Common myeloid progenitor, CD34-positive (primary cell): ENCODE data around the gene FBF1.

ENCODE experiments used
- CTCF ChIA-PET: fragments of 350-600 bp; sonication (Branson Sonifier 250); formaldehyde crosslinking; loops from one replicate; lab custom pipeline; 2021; ENCODE audit warnings: antibody characterized with exemption; lab: Charles Lee
- POLR2A ChIA-PET: fragments of 350-600 bp; sonication (Branson Sonifier 250); formaldehyde crosslinking; loops from one replicate; lab custom pipeline; 2021; ENCODE audit warnings: antibody characterized with exemption; lab: Charles Lee
- DNase-seq, 3 donors: peaks; one replicate each; pipeline versions ENCODE4 v3.0.0 to v3.0.0-alpha.2; 2013
- H3K27ac ChIP-seq, 2 experiments: 1 replicate in 1 of 2; 2 replicates in 1 of 2; pipeline ENCODE4 v1.7.0; 2013; ENCODE audit warnings: inconsistent platforms in 2 of 2, low read length in 2 of 2, mild to moderate bottlenecking in 2 of 2, low read depth in 1 of 2, moderate library complexity in 1 of 2; ENCODE audit not compliant: severe bottlenecking in 2 of 2, insufficient read depth in 1 of 2, poor library complexity in 1 of 2
- H3K27me3 ChIP-seq, 5 experiments: replicated peaks in 2 of 5; 1 replicate in 3 of 5; 2 replicates in 2 of 5; pipeline versions ENCODE4 v1.6.1 to v1.7.0; 2013; ENCODE audit warnings: low read length in 4 of 5, mild to moderate bottlenecking in 2 of 5, moderate library complexity in 2 of 5, inconsistent platforms in 1 of 5; ENCODE audit not compliant: insufficient read depth in 5 of 5, control insufficient read depth in 4 of 5
- H3K36me3 ChIP-seq, 4 experiments: 1 replicate in 2 of 4; 2 replicates in 2 of 4; pipeline versions ENCODE4 v1.6.1 to v1.7.0; 2013; ENCODE audit warnings: low read length in 3 of 4, control low read depth in 1 of 4, mild to moderate bottlenecking in 1 of 4; ENCODE audit not compliant: control insufficient read depth in 4 of 4, insufficient read depth in 4 of 4
- H3K4me1 ChIP-seq, 4 experiments: 1 replicate in 3 of 4; 2 replicates in 1 of 4; pipeline versions ENCODE4 v1.6.1 to v1.7.1; 2013; ENCODE audit warnings: low read length in 3 of 4, mild to moderate bottlenecking in 3 of 4, control low read depth in 1 of 4, inconsistent platforms in 1 of 4, moderate library complexity in 1 of 4; ENCODE audit not compliant: control insufficient read depth in 4 of 4, insufficient read depth in 4 of 4; ENCODE audit errors: control extremely low read depth in 1 of 4
- H3K4me3 ChIP-seq, 7 experiments: 1 replicate in 4 of 7; 2 replicates in 3 of 7; pipeline versions ENCODE4 v1.5.1 to v1.7.0; 2013; ENCODE audit warnings: mild to moderate bottlenecking in 7 of 7, low read length in 6 of 7, moderate library complexity in 6 of 7, inconsistent platforms in 2 of 7, low read depth in 2 of 7, control low read depth in 1 of 7; ENCODE audit not compliant: insufficient read depth in 4 of 7, control insufficient read depth in 1 of 7; ENCODE audit errors: extremely low read depth in 1 of 7
- H3K9me3 ChIP-seq, 5 experiments: 1 replicate in 4 of 5; 2 replicates in 1 of 5; pipeline versions ENCODE4 v1.6.1 to v1.7.1; 2013; ENCODE audit warnings: low read length in 4 of 5, mild to moderate bottlenecking in 2 of 5, inconsistent platforms in 1 of 5, low read depth in 1 of 5, moderate library complexity in 1 of 5; ENCODE audit not compliant: control insufficient read depth in 4 of 5, insufficient read depth in 2 of 5; ENCODE audit errors: control extremely low read depth in 1 of 5
- WGBS: methylation state at CpG from one replicate; pipeline ENCODE4 v1.1.5; 2013; ENCODE audit not compliant: insufficient coverage; 5-methylcytosine and 5-hydroxymethylcytosine counted together

The FBF1 gene

DNA sequence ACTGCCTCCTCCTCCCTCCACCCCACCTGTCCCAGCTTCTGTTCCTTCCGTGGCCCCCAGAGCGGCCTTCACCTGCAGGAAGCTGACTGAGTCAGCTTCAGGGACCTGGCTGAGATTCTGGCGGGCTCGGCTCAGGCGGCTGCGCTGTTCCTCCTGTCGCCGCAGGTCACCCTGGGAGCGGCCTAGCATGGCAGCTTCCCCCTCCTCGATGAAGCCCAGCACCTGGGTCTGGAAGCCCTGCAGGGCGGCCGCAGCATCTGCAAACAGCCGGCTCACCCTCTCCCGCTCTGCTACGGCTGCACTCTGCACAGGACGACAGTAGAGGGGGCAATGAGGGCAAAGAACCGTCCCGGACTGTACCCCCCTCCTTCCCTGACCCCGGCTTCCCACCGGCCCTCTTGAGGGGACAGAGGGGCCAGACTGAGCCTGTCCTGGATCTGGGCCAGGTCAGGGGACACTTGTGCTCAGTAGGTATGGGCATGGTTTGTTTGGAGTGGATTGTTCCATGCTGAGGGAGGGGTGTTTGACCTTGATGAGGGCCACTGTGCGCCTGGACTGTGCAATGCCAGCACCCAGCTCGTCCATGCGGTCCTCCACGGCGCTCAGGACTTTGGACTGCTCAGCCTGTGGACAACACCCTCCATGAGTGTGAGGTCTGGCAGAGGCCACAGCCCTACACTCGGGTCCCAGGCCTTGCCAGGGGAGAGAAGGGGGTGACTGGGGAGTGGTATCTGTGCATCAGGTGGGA is 64.5 kb downstream of the FBF1 start:
- Histone ChIP-seq H3K27me3 (no peaks in the 10 kb centered on the region), H3K27ac (no peak overlapping the region), H3K4me3 (peak overlapping the region in 5 of 7 experiments; percentile 15 to 83 (median 72)), H3K9me3 (no peaks in the 10 kb centered on the region), H3K4me1 (peaks cover 0 to 63% (median 53%) of the 10 kb centered on the region in 4 experiments), H3K36me3 (peaks cover 0 to 16% (median 7%) of the 10 kb centered on the region in 4 experiments)
- POLR2A ChIA-PET, result interaction anchor here (0.5 to 1.3 kb wide), 6 partner anchors 12 to 224 kb away, joined by 3 to 6 read pairs (median 3); partner anchors contain the start of genes UNK and WBP2
- CTCF ChIA-PET, result interaction anchor here (0.9 to 13.2 kb wide), 10 partner anchors 9 to 181 kb away, joined by 3 to 214 read pairs (median 6); partner anchors contain the start of genes GALK1, TRIM65, UNC13D and WBP2
- WGBS, result 19% methylated on average over 24 of the region's 26 CpGs
- DNase-seq, result peak; percentile 75 to 91 (median 86)

GRCh38 chr17:75875940-75876189 is 65.0 kb downstream of the FBF1 start:
- Histone ChIP-seq H3K36me3 (peaks cover 0 to 16% (median 7%) of the 10 kb centered on the region in 4 experiments), H3K4me1 (peaks cover 0 to 63% (median 53%) of the 10 kb centered on the region in 4 experiments), H3K27me3 (no peaks in the 10 kb centered on the region), H3K4me3 (peak overlapping the region in 4 of 7 experiments; percentile 51 to 83 (median 70)), H3K27ac (no peak overlapping the region), H3K9me3 (no peaks in the 10 kb centered on the region)
- ChIA-PET CTCF (interaction anchor here (0.9 to 13.2 kb wide), 9 partner anchors 9 to 181 kb away, joined by 3 to 214 read pairs (median 4); partner anchors contain the start of genes TRIM65, UNC13D and WBP2), POLR2A (interaction anchor here (0.6 to 1.3 kb wide), 4 partner anchors 15 to 224 kb away, joined by 3 to 4 read pairs (median 3); partner anchors contain the start of gene WBP2)
- 49% methylated on average over 5 of the region's 5 CpGs for WGBS
- no peak for DNase-seq

DNA sequence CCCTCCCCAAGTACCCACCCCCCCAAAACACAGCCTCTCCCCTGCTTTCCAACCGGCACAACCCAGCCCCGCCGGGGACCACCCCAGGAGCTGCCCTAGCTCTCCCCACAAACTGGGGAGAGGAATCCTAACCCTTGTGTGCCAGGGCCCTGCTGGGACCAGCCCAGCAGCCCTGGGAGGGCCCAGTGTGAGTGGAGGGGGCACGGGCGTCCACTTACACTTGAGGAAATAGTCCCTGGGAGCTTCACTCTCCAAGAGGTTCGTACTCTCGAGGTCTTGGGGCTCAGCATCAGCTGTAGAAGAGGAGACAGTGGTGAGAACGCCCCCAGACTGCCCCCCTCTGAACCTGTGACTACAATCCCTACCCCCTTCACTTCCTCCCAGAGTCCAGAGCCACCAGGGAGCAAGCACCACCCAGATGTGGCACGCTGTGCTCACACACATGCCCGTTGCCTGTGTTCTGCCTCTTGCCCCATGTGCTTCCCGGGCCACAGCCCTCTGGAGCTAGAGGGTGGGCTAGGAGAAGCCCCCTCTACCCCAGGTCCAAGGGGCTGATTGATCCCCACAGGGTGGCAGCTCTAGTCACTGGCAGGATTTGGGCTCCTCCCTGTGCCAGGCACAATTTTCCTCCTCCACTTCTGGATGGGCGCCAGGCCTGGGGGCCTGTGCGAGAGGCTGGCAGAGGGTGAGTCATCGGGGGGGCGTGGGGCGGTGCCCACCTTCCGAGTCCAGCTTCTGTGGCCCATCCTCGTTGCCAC is 65.5 kb downstream of the FBF1 start:
- DNase-seq, result no peak
- ChIA-PET CTCF (interaction anchor here (0.9 to 13.2 kb wide), 9 partner anchors 8 to 182 kb away, joined by 3 to 214 read pairs (median 4); partner anchors contain the start of genes TRIM65, UNC13D and WBP2), POLR2A (interaction anchor here (0.6 to 1.3 kb wide), 4 partner anchors 15 to 225 kb away, joined by 3 to 4 read pairs (median 3); partner anchors contain the start of gene WBP2)
- Histone ChIP-seq H3K27me3 (no peaks in the 10 kb centered on the region), H3K36me3 (peaks cover 0 to 16% (median 7%) of the 10 kb centered on the region in 4 experiments), H3K4me3 (peak overlapping the region in 4 of 7 experiments; percentile 51 to 83 (median 70)), H3K4me1 (peaks cover 0 to 63% (median 53%) of the 10 kb centered on the region in 4 experiments), H3K27ac (no peak overlapping the region), H3K9me3 (no peaks in the 10 kb centered on the region)
- WGBS, result 48% methylated on average over 13 of the region's 18 CpGs

GRCh38 chr17:75874323-75875181 is 66.3 kb downstream of the FBF1 start:
- no peaks in the 10 kb centered on the region for H3K27me3 ChIP-seq
- POLR2A ChIA-PET, result no interaction called here
- H3K4me3 ChIP-seq, result no peak overlapping the region
- no peaks in the 10 kb centered on the region for H3K9me3 ChIP-seq
- H3K4me1 ChIP-seq, result peaks cover 0 to 63% (median 53%) of the 10 kb centered on the region in 4 experiments
- no peak overlapping the region for H3K27ac ChIP-seq
- no peak for DNase-seq
- CTCF ChIA-PET, result interaction anchor here (1.5 to 13.2 kb wide), 4 partner anchors 15 to 31 kb away, joined by 4 to 214 read pairs (median 98); partner anchors contain the start of genes TRIM65, UNC13D and WBP2
- H3K36me3 ChIP-seq, result peaks cover 0 to 16% (median 7%) of the 10 kb centered on the region in 4 experiments
- WGBS, result 96% methylated on average over 23 of the region's 38 CpGs

GRCh38 chr17:75873587-75874322 is 67.1 kb downstream of the FBF1 start:
- no peaks in the 10 kb centered on the region for H3K27me3 ChIP-seq
- ChIA-PET CTCF (interaction anchor here (1.0 to 13.2 kb wide), 3 partner anchors 14 to 27 kb away, joined by 3 to 214 read pairs (median 173); partner anchors contain the start of genes TRIM65 and WBP2), POLR2A (interaction anchor here (1.1 to 1.5 kb wide), 2 partner anchors 16 to 18 kb away, joined by 3 to 6 read pairs; partner anchors contain the start of gene WBP2)
- no peak for DNase-seq
- peaks cover 0 to 16% (median 7%) of the 10 kb centered on the region in 4 experiments for H3K36me3 ChIP-seq
- WGBS, result 91% methylated on average over 8 of the region's 11 CpGs
- H3K4me1 ChIP-seq, result peaks cover 0 to 57% (median 48%) of the 10 kb centered on the region in 4 experiments
- no peak overlapping the region for H3K27ac ChIP-seq
- H3K9me3 ChIP-seq, result no peaks in the 10 kb centered on the region
- no peak overlapping the region for H3K4me3 ChIP-seq
